Fibroblast of gingiva (primary cell): ENCODE measurements around the gene HHEX.
"Not testable (repeated sequence)": the region's sequence is repeated elsewhere in the genome, so short reads cannot be mapped to it uniquely, and the experiment has no call there.

ENCODE experiments used
- DNase-seq: peaks from one replicate; pipeline ENCODE4 v3.0.0-alpha.2; 2011; ENCODE audit warnings: low read depth

The HHEX gene

GRCh38 chr10:92734301-92734700 is 44.5 kb downstream of the HHEX start:
- no peak for DNase-seq

GRCh38 chr10:92735938-92736337 is 46.2 kb downstream of the HHEX start:
- no peak for DNase-seq

- no peak for DNase-seq
Measured at GRCh38 chr10:92737484-92737883, 47.7 kb downstream of the HHEX start.

GRCh38 chr10:92740762-92741161 is 51.0 kb downstream of the HHEX start:
- no peak for DNase-seq

- DNase-seq, result not testable (repeated sequence)
Measured at GRCh38 chr10:92741741-92742140, 52.0 kb downstream of the HHEX start.

- no peak for DNase-seq
Measured at GRCh38 chr10:92742331-92743228, 52.8 kb downstream of the HHEX start.
